H1 (cell line): ENCODE data around the gene XRRA1.

Experiments
- EP300 ChIP-seq, 2 experiments: IDR thresholded peaks; 1 replicate in 1 of 2; 2 replicates in 1 of 2; pipeline ENCODE4 v1.6.1; 2011 to 2012; ENCODE audit warnings: low read depth in 2 of 2, low read length in 2 of 2, mild to moderate bottlenecking in 2 of 2, borderline replicate concordance in 1 of 2, inconsistent platforms in 1 of 2, moderate library complexity in 1 of 2
- EZH2 ChIP-seq: fragments of 200-600 bp; sonication (generic); IDR thresholded peaks from 2 replicates; pipeline ENCODE4 v1.7.1; 2012; ENCODE audit warnings: low read depth, mild to moderate bottlenecking, moderate library complexity, low read length, inconsistent platforms; ENCODE audit not compliant: severe bottlenecking
- SIX5 ChIP-seq: IDR thresholded peaks from 2 replicates; pipeline ENCODE4 v1.6.1; 2011; ENCODE audit warnings: mild to moderate bottlenecking, low read depth, low read length
- SP2 ChIP-seq: IDR thresholded peaks from 2 replicates; pipeline ENCODE4 v1.6.1; 2012; ENCODE audit warnings: mild to moderate bottlenecking, low read length, inconsistent platforms
- TF ChIP-seq, protein P1 (sequence below): IDR thresholded peaks from 2 replicates; pipeline ENCODE4 v1.6.1; 2011; ENCODE audit warnings: low read depth, mild to moderate bottlenecking, low read length; ENCODE audit not compliant: insufficient read depth
- TF ChIP-seq, protein P2 (sequence below), 3 experiments: IDR thresholded peaks; 1 replicate in 2 of 3; 2 replicates in 1 of 3; pipeline versions ENCODE4 v1.5.1 to v1.6.1; 2011; ENCODE audit warnings: low read length in 3 of 3, mild to moderate bottlenecking in 3 of 3, inconsistent platforms in 2 of 3, low read depth in 1 of 3, moderate library complexity in 1 of 3; ENCODE audit not compliant: insufficient read depth in 1 of 3; ENCODE audit errors: control extremely low read depth in 1 of 3

DNA sequence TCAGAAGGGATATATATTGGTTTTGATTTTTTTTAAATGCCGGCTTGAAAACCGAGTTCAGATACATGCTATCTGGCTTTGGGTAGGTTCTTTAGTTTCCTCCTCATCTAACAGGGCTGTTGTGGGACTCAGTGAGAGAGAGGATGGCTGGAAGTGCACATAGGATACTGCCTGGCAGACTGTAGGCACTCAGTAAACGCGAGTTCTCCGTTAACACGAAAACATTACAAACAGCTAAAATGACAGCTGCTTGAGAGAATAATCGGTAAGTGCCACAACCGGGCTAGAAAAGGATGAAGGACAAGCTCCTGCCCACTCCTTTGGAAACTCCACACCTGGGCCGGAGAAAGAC is 369 bp downstream of the XRRA1 start:
- no peak for TF ChIP-seq SIX5
- TF ChIP-seq, protein P1, sequence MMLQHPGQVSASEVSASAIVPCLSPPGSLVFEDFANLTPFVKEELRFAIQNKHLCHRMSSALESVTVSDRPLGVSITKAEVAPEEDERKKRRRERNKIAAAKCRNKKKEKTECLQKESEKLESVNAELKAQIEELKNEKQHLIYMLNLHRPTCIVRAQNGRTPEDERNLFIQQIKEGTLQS: no peak
- TF ChIP-seq EZH2: no peak
- TF ChIP-seq, protein P2, sequence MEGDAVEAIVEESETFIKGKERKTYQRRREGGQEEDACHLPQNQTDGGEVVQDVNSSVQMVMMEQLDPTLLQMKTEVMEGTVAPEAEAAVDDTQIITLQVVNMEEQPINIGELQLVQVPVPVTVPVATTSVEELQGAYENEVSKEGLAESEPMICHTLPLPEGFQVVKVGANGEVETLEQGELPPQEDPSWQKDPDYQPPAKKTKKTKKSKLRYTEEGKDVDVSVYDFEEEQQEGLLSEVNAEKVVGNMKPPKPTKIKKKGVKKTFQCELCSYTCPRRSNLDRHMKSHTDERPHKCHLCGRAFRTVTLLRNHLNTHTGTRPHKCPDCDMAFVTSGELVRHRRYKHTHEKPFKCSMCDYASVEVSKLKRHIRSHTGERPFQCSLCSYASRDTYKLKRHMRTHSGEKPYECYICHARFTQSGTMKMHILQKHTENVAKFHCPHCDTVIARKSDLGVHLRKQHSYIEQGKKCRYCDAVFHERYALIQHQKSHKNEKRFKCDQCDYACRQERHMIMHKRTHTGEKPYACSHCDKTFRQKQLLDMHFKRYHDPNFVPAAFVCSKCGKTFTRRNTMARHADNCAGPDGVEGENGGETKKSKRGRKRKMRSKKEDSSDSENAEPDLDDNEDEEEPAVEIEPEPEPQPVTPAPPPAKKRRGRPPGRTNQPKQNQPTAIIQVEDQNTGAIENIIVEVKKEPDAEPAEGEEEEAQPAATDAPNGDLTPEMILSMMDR (IDR thresholded peaks at IDR 0.05; ENCODE audit: control extremely low read depth in 1 of 3, insufficient read depth in 1 of 3, low read depth in 1 of 3, low read length in 3 of 3): no peak
- no peak for TF ChIP-seq EP300 (IDR thresholded peaks at IDR 0.05; ENCODE audit: borderline replicate concordance in 1 of 2, low read depth in 2 of 2, low read length in 2 of 2)
- TF ChIP-seq SP2: no peak
